ENCODE measurements around the gene CENPF.

DNA sequence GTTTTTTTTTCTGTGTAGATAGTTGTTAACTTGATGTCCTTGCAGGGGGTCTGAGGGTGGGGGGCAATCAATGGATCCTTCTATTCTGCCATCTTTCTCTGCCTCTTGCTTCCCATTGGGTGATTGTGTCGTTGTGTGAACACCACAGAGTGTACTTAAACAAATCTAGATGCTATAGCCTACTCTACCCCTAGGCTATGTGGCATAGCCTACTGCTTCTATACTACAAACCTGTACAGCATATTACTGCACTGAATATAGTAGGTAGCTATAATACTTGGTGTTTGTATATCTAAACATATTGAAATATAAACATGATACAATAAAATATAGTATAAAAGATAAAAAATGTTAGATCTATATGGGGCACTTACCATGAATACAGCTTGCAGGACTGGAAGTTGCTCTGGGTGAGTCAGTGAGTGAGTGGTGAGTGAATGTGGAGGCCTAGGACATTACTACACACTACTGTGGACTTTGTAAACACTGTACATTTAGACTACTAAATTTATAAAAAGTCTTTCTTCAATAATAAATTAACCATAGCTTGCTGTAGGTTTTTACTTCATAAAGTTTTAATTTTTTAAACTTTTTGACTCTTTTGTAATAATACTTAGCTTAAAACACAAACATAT is 105.4 kb downstream of the CENPF start:
- no peak for TF ChIP-seq POLR2A (IDR thresholded peaks at IDR 0.05; ENCODE audit: low read depth)
- TF ChIP-seq, protein P1, sequence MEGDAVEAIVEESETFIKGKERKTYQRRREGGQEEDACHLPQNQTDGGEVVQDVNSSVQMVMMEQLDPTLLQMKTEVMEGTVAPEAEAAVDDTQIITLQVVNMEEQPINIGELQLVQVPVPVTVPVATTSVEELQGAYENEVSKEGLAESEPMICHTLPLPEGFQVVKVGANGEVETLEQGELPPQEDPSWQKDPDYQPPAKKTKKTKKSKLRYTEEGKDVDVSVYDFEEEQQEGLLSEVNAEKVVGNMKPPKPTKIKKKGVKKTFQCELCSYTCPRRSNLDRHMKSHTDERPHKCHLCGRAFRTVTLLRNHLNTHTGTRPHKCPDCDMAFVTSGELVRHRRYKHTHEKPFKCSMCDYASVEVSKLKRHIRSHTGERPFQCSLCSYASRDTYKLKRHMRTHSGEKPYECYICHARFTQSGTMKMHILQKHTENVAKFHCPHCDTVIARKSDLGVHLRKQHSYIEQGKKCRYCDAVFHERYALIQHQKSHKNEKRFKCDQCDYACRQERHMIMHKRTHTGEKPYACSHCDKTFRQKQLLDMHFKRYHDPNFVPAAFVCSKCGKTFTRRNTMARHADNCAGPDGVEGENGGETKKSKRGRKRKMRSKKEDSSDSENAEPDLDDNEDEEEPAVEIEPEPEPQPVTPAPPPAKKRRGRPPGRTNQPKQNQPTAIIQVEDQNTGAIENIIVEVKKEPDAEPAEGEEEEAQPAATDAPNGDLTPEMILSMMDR (IDR thresholded peaks at IDR 0.05) = no peak

Measured in esophagus muscularis mucosa (tissue), 3 donors.